GM18502 (cell line): ENCODE measurements around the gene DTD1.

Experiments
- ATAC-seq: cut with Tn5 transposase; IDR thresholded peaks from one replicate; pipeline ENCODE4 v1.9.1; 2021; ENCODE audit warnings: mild to moderate bottlenecking; ENCODE audit not compliant: unreplicated experiment, poor library complexity

Gene DTD1

GRCh38 chr20:18653736-18654447, 66.0 kb downstream of the DTD1 start:
- no peak for ATAC-seq

- ATAC-seq, result no peak
Observed at GRCh38 chr20:18654448-18654773, 66.6 kb downstream of the DTD1 start.

GRCh38 chr20:18657575-18657974, 69.7 kb downstream of the DTD1 start:
- ATAC-seq, result no peak

- ATAC-seq, result peak; percentile 67
Observed at GRCh38 chr20:18662279-18663040, 74.6 kb downstream of the DTD1 start.

GRCh38 chr20:18663932-18664331, 76.1 kb downstream of the DTD1 start:
- ATAC-seq, result no peak

GRCh38 chr20:18665135-18665534, 77.3 kb downstream of the DTD1 start:
- ATAC-seq, result no peak

- no peak for ATAC-seq
Observed at GRCh38 chr20:18666803-18667415, 79.1 kb downstream of the DTD1 start.

GRCh38 chr20:18669241-18670019, 81.6 kb downstream of the DTD1 start:
- ATAC-seq, result no peak

GRCh38 chr20:18671203-18671710, 83.4 kb downstream of the DTD1 start:
- ATAC-seq, result no peak

GRCh38 chr20:18672834-18673233, 85.0 kb downstream of the DTD1 start:
- ATAC-seq, result no peak

- no peak for ATAC-seq
Observed at GRCh38 chr20:18676396-18676795, 88.5 kb downstream of the DTD1 start.

GRCh38 chr20:18677126-18677525, 89.3 kb downstream of the DTD1 start:
- no peak for ATAC-seq

- ATAC-seq, result no peak
Observed at GRCh38 chr20:18678549-18679419, 90.9 kb downstream of the DTD1 start.

- ATAC-seq, result no peak
Observed at GRCh38 chr20:18683839-18684238, 96.0 kb downstream of the DTD1 start.

- no peak for ATAC-seq
Observed at GRCh38 chr20:18684775-18685174, 96.9 kb downstream of the DTD1 start.

- ATAC-seq, result no peak
Observed at GRCh38 chr20:18685406-18685805, 97.6 kb downstream of the DTD1 start.

- ATAC-seq, result no peak
Observed at GRCh38 chr20:18686696-18687095, 98.8 kb downstream of the DTD1 start.

GRCh38 chr20:18688676-18689075, 100.8 kb downstream of the DTD1 start:
- no peak for ATAC-seq

GRCh38 chr20:18689557-18689956, 101.7 kb downstream of the DTD1 start:
- no peak for ATAC-seq

GRCh38 chr20:18692447-18692846, 104.6 kb downstream of the DTD1 start:
- no peak for ATAC-seq
